ENCODE data around the gene NUDC. TPM values are rescaled to one million over a fixed set of nuclear protein-coding genes. Genes with fewer than 3 reads are reported as not detected.

The NUDC gene
- total and polyA plus RNA-seq, 9 of the 15 experiments (the other 6 are each of a cell fraction or from before 2014, with no cell fraction given): 9.8 to 234 (median 149) TPM

DNA sequence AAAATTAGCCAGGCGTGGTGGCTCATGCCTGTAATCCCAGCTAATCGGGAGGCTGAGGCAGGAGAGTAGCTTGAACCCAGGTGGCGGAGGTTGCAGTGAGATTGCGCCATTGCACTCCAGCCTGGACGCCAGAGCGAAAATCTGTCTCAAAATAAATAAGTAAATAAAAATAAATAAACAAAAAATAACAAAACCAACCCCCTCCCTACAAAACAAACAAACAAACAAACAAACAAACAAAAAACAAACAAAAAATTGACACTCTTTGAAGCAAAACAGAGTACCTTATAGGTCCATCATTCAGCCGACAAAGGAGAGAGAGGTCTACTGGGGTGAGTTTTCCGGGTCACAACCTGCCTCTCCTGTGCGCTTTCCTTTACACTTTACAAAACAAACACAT is 44.1 kb downstream of the NUDC start (continued):
- no peak for TF ChIP-seq ZNF282 (CRISPR knock-in tag; IDR thresholded peaks at IDR 0.05)
- TF ChIP-seq, protein P1, sequence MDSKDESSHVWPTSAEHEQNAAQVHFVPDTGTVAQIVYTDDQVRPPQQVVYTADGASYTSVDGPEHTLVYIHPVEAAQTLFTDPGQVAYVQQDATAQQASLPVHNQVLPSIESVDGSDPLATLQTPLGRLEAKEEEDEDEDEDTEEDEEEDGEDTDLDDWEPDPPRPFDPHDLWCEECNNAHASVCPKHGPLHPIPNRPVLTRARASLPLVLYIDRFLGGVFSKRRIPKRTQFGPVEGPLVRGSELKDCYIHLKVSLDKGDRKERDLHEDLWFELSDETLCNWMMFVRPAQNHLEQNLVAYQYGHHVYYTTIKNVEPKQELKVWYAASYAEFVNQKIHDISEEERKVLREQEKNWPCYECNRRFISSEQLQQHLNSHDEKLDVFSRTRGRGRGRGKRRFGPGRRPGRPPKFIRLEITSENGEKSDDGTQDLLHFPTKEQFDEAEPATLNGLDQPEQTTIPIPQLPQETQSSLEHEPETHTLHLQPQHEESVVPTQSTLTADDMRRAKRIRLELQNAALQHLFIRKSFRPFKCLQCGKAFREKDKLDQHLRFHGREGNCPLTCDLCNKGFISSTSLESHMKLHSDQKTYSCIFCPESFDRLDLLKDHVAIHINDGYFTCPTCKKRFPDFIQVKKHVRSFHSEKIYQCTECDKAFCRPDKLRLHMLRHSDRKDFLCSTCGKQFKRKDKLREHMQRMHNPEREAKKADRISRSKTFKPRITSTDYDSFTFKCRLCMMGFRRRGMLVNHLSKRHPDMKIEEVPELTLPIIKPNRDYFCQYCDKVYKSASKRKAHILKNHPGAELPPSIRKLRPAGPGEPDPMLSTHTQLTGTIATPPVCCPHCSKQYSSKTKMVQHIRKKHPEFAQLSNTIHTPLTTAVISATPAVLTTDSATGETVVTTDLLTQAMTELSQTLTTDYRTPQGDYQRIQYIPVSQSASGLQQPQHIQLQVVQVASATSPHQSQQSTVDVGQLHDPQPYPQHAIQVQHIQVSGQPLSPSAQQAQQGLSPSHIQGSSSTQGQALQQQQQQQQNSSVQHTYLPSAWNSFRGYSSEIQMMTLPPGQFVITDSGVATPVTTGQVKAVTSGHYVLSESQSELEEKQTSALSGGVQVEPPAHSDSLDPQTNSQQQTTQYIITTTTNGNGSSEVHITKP (IDR thresholded peaks at IDR 0.05; ENCODE audit: partially characterized antibody): no peak
- no peak for TF ChIP-seq SMARCA5 (IDR thresholded peaks at IDR 0.05)
- no peak for TF ChIP-seq RBM15 (IDR thresholded peaks at IDR 0.05; ENCODE audit: insufficient read depth, low read length)
- no peak for TF ChIP-seq PHB (CRISPR knock-in tag; IDR thresholded peaks at IDR 0.05)

DNA sequence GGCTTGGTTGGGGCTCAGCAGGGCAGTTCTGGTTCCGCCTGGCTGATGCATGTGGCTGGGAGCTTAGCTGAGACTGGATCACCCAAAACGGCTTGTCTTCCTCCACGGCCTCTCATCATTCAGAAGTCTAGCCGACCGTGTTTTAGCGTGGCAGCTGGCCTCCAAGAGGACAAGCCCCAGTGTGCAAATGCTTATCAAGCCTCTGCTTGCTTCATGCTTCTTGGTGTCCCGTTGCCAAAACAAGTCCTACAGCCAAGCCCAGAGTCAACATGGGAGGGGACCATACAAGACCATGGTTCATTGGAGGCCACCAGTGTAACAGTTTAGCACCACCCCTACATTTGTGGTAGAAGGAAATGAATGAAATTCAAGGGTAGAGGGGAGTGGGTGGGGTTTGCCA is 49.3 kb downstream of the NUDC start:
- BruUV-seq (replicated peaks): no TSS peak
- WGBS (ENCODE audit: insufficient coverage, low coverage, missing lambda C conversion rate): 6% methylated on average over 7 of the region's 7 CpGs
- Histone ChIP-seq H2AFZ (ENCODE audit: low read depth, low read length) (no peak overlapping the region), H4K20me1 (replicated peaks; ENCODE audit: control insufficient read depth, insufficient read depth, low read length) (0 out of 2 replicates have a peak, but pooled peaks cover 4% of the 10 kb centered on the region), H3K27me3 (ENCODE audit: control insufficient read depth in 2 of 2, insufficient read depth in 2 of 2, low read length in 2 of 2) (peaks cover 0 to 30% of the 10 kb centered on the region in 2 experiments; a peak in 3 of 5 replicates), H3K9me1 (ENCODE audit: control insufficient read depth, insufficient read depth, low read length) (no peaks in the 10 kb centered on the region), H3K27ac (ENCODE audit: extremely low read depth, low read depth, low read length) (no peak overlapping the region), H3K9ac (ENCODE audit: insufficient read depth in 1 of 2, low read depth in 2 of 2, low read length in 2 of 2) (peak overlapping the region in 1 of 2 experiments; percentile 22; a peak in 1 of 4 replicates), H3K36me3 (ENCODE audit: control insufficient read depth, insufficient read depth, low read length) (no peaks in the 10 kb centered on the region), H3K4me1 (replicated peaks in 1 of 2; ENCODE audit: control insufficient read depth in 2 of 2, insufficient read depth in 2 of 2, low read length in 2 of 2) (peaks cover 4 to 8% of the 10 kb centered on the region in 2 experiments; a peak in 3 of 5 replicates), H3K9me3 (replicated peaks; ENCODE audit: control insufficient read depth, insufficient read depth, low read depth, low read length) (no peaks in the 10 kb centered on the region), H3K79me2 (ENCODE audit: control insufficient read depth, insufficient read depth, low read length) (no peaks in the 10 kb centered on the region), H3K4me2 (ENCODE audit: insufficient read depth, low read length) (no peak overlapping the region), H3K4me3 (no peak overlapping the region)
- in situ Hi-C loops (cut with MboI): no loop called here
- ATAC-seq (peak; percentile 44), DNase-seq (ENCODE audit: extremely low read depth in 1 of 4, low spot score in 3 of 4) (peak in 1 of 4 experiments; percentile 48), FAIRE-seq (peak; percentile 37)
- CTCF ChIA-PET (ENCODE audit: low intra/inter-chr PET ratio): interaction anchor here (0.5 kb wide), 1 partner anchor 10 kb away, joined by 3 read pairs; no protein-coding TSS in a partner anchor
- TF ChIP-seq, protein P2, sequence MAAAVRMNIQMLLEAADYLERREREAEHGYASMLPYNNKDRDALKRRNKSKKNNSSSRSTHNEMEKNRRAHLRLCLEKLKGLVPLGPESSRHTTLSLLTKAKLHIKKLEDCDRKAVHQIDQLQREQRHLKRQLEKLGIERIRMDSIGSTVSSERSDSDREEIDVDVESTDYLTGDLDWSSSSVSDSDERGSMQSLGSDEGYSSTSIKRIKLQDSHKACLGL (CRISPR knock-in tag; IDR thresholded peaks at IDR 0.05; ENCODE audit: borderline replicate concordance, poor library complexity, severe bottlenecking): no peak
- TF ChIP-seq FOXA3 (CRISPR knock-in tag; conservative IDR thresholded peaks at IDR 0.05 in 1 of 2, IDR thresholded peaks at IDR 0.05 in 1 of 2) (0 out of 4 replicates have a peak, but pooled peaks of 1 of the 2 experiments have one; percentile 65), FOXJ2 (tag; IDR thresholded peaks at IDR 0.05) (peak; percentile 80; the same call in 1 of the 2 replicates)
- intact Hi-C loops (cut with micrococcal nuclease): no loop called here
- POLR2A ChIA-PET: interaction anchor here (1.0 kb wide), 1 partner anchor 20 kb away, joined by 3 read pairs; no protein-coding TSS in a partner anchor
